Stimulated activated CD8-positive, alpha-beta memory T cell treated with anti-CD3 and anti-CD28 coated beads, Interleukin-4, amount 100 ng/mL, for 24 hours (primary cell): ENCODE results near the gene UQCRHL.

Source experiments
- DNase-seq: peaks from one replicate; pipeline ENCODE4 v3.0.0-alpha.2; 2020; ENCODE audit warnings: low read depth

Gene UQCRHL

GRCh38 chr1:15757575-15758342 lies 49.7 kb downstream of the UQCRHL start:
- DNase-seq: no peak
